ENCODE data around the gene NRCAM. TPM values are rescaled to one million over a fixed set of nuclear protein-coding genes. Genes with fewer than 3 reads are reported as not detected.

The NRCAM gene
- polyA plus RNA-seq, 1 donor (not counting 4 experiments of a cell fraction or from before 2014, with no cell fraction given): 4.0 TPM

DNA sequence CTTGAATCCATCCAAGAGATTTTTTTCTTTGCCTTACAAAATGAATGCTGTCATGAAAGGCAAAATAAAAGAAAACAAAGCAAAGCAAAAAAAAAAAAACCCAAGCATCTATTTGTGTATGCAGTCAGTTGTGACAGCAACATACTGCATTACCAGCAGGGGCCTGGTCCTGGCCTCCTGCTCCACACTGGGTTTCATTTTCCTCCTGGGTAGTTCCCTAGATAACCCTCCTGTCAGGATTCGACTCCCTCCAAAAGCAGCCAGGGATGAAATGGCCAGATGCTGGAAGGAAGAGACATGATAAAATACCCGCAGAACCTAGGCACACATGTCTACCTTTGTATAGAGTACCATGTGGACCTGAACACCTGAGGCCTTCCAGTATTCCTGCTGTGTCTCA is 148.6 kb downstream of the NRCAM start:
- Histone ChIP-seq H3K4me3 (ENCODE audit: control insufficient read depth in 2 of 3, extremely low read depth in 1 of 3, insufficient read depth in 2 of 3, low read depth in 1 of 3, low read length in 3 of 3) (no peak overlapping the region), H3K36me3 (ENCODE audit: control insufficient read depth in 2 of 2, extremely low read depth in 1 of 2, insufficient read depth in 2 of 2, low read length in 2 of 2) (no peaks in the 10 kb centered on the region), H3K9ac (ENCODE audit: control insufficient read depth, extremely low read depth, insufficient read depth, low read length) (no peak overlapping the region), H3K4me1 (ENCODE audit: control insufficient read depth, extremely low read depth, insufficient read depth, low read length) (peaks cover 53% of the 10 kb centered on the region), H2AFZ (ENCODE audit: control insufficient read depth, low read length) (peak overlapping the region; percentile 1), H3K27ac (ENCODE audit: control insufficient read depth, insufficient read depth, low read length) (peak overlapping the region; percentile 93), H3K79me2 (ENCODE audit: control insufficient read depth, insufficient read depth, low read length) (no peaks in the 10 kb centered on the region), H3K9me3 (ENCODE audit: control insufficient read depth, low read depth, low read length) (no peaks in the 10 kb centered on the region), H3K27me3 (ENCODE audit: control insufficient read depth, extremely low read depth, insufficient read depth, low read length) (no peaks in the 10 kb centered on the region), H4K20me1 (ENCODE audit: control insufficient read depth, extremely low read depth, insufficient read depth, low read length) (no peaks in the 10 kb centered on the region), H3K9me1 (ENCODE audit: control insufficient read depth, extremely low read depth, insufficient read depth, low read length) (no peaks in the 10 kb centered on the region), H3K4me2 (ENCODE audit: control insufficient read depth, extremely low read depth, insufficient read depth, low read depth, low read length) (no peak overlapping the region)
- DNase-seq (ENCODE audit: low read depth, low spot score) (no peak), FAIRE-seq (peak; percentile 59)
- dilution Hi-C loops (cut with MboI; ENCODE audit: extremely low pct_ligation_motif_present, low sequenced_read_pairs): no loop called here
- TF ChIP-seq, protein P1, sequence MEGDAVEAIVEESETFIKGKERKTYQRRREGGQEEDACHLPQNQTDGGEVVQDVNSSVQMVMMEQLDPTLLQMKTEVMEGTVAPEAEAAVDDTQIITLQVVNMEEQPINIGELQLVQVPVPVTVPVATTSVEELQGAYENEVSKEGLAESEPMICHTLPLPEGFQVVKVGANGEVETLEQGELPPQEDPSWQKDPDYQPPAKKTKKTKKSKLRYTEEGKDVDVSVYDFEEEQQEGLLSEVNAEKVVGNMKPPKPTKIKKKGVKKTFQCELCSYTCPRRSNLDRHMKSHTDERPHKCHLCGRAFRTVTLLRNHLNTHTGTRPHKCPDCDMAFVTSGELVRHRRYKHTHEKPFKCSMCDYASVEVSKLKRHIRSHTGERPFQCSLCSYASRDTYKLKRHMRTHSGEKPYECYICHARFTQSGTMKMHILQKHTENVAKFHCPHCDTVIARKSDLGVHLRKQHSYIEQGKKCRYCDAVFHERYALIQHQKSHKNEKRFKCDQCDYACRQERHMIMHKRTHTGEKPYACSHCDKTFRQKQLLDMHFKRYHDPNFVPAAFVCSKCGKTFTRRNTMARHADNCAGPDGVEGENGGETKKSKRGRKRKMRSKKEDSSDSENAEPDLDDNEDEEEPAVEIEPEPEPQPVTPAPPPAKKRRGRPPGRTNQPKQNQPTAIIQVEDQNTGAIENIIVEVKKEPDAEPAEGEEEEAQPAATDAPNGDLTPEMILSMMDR (optimal IDR thresholded peaks at IDR 0.05 in 1 of 3, IDR thresholded peaks at IDR 0.05 in 1 of 3, conservative IDR thresholded peaks at IDR 0.05 in 1 of 3; ENCODE audit: extremely low read depth in 1 of 3, insufficient read depth in 2 of 3, low read length in 3 of 3): no peak
- no peak for TF ChIP-seq EZH2 (IDR thresholded peaks at IDR 0.05; ENCODE audit: low read length)

DNA sequence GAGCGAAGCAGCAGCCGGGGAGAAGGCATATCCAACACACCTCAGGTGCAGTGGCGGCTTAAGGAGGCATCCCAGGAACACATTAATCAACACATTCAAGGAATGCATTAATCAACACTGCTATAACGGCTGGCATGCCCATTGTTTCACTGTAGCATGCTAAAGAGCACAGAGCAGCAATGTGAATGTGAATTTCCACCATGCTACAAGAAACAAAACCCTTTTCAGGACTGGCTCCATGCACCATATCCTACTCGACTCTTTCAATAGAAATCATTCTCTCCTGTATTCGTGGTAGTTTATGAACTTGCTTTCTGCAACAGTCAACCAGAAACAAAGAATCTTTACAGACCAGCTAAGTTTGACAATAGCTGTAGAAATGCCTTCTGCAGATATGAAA is 149.0 kb downstream of the NRCAM start:
- Histone ChIP-seq H3K27ac (ENCODE audit: control insufficient read depth, insufficient read depth, low read length) (no peak overlapping the region), H3K4me3 (ENCODE audit: control insufficient read depth in 2 of 3, extremely low read depth in 1 of 3, insufficient read depth in 2 of 3, low read depth in 1 of 3, low read length in 3 of 3) (no peak overlapping the region), H3K27me3 (ENCODE audit: control insufficient read depth, extremely low read depth, insufficient read depth, low read length) (no peaks in the 10 kb centered on the region), H3K9ac (ENCODE audit: control insufficient read depth, extremely low read depth, insufficient read depth, low read length) (no peak overlapping the region), H2AFZ (ENCODE audit: control insufficient read depth, low read length) (no peak overlapping the region), H3K9me3 (ENCODE audit: control insufficient read depth, low read depth, low read length) (no peaks in the 10 kb centered on the region), H3K79me2 (ENCODE audit: control insufficient read depth, insufficient read depth, low read length) (no peaks in the 10 kb centered on the region), H3K36me3 (ENCODE audit: control insufficient read depth in 2 of 2, extremely low read depth in 1 of 2, insufficient read depth in 2 of 2, low read length in 2 of 2) (no peaks in the 10 kb centered on the region), H3K4me2 (ENCODE audit: control insufficient read depth, extremely low read depth, insufficient read depth, low read depth, low read length) (no peak overlapping the region), H3K9me1 (ENCODE audit: control insufficient read depth, extremely low read depth, insufficient read depth, low read length) (no peaks in the 10 kb centered on the region), H3K4me1 (ENCODE audit: control insufficient read depth, extremely low read depth, insufficient read depth, low read length) (peaks cover 49% of the 10 kb centered on the region), H4K20me1 (ENCODE audit: control insufficient read depth, extremely low read depth, insufficient read depth, low read length) (no peaks in the 10 kb centered on the region)
- DNase-seq (ENCODE audit: low read depth, low spot score): no peak
- dilution Hi-C loops (cut with MboI; ENCODE audit: extremely low pct_ligation_motif_present, low sequenced_read_pairs): no loop called here
- peak; percentile 64 for FAIRE-seq
- no peak for TF ChIP-seq EZH2 (IDR thresholded peaks at IDR 0.05; ENCODE audit: low read length)
- TF ChIP-seq, protein P1 (optimal IDR thresholded peaks at IDR 0.05 in 1 of 3, IDR thresholded peaks at IDR 0.05 in 1 of 3, conservative IDR thresholded peaks at IDR 0.05 in 1 of 3; ENCODE audit: extremely low read depth in 1 of 3, insufficient read depth in 2 of 3, low read length in 3 of 3): no peak

All from keratinocyte (primary cell).